Activated CD8-positive, alpha-beta memory T cell treated with anti-CD3 and anti-CD28 coated beads, Interleukin-2, amount 50 U/mL, for 4 hours (primary cell): ENCODE measurements around the gene SGPL1.
"Not testable (repeated sequence)": the region's sequence is repeated elsewhere in the genome, so short reads cannot be mapped to it uniquely, and the experiment has no call there.

Source experiments
- DNase-seq: peaks from one replicate; pipeline ENCODE4 v3.0.0-alpha.2; 2020

The SGPL1 gene, protein sequence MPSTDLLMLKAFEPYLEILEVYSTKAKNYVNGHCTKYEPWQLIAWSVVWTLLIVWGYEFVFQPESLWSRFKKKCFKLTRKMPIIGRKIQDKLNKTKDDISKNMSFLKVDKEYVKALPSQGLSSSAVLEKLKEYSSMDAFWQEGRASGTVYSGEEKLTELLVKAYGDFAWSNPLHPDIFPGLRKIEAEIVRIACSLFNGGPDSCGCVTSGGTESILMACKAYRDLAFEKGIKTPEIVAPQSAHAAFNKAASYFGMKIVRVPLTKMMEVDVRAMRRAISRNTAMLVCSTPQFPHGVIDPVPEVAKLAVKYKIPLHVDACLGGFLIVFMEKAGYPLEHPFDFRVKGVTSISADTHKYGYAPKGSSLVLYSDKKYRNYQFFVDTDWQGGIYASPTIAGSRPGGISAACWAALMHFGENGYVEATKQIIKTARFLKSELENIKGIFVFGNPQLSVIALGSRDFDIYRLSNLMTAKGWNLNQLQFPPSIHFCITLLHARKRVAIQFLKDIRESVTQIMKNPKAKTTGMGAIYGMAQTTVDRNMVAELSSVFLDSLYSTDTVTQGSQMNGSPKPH

DNA sequence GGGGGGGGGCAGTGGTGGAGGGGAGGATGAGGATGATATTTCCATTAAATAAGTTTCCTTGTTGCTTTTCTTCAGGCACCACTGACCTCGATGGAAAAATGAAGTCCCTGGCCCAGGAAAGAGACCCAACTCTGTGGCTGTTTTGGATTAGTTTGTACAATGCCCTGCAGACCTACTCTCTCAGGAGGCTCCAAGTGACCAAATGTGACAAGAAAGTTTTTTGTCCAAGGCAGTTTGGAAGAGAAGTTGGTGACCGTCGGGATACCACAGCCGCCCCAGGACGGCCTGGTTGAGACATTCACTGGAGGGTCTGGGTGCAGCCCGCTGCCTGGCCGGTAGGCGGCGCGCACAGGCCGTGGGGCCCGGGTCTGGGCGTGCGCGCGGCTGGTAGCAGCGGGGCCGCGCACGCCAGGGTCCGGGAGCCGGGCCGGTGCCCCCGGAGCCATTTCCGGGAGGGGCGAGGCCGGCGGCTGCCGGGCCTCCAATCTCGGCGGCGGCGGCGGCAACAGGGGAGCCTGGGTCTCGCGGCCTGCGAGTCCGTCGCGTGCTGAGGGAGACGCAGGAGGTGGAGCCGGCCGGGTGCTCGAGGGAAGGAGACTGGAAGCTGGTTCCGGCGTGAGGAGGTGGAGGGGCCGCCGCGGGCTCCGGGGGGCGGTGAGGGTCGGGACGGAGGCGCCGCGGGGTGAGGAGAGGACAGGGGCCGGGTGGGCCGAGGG lies at the start of gene SGPL1:
SGPL1 (plus strand) TSS at position 445 of the 716 bp plus-strand sequence. CDS start 906 bp downstream, outside the sequence.
- peak; percentile 88 for DNase-seq

DNA sequence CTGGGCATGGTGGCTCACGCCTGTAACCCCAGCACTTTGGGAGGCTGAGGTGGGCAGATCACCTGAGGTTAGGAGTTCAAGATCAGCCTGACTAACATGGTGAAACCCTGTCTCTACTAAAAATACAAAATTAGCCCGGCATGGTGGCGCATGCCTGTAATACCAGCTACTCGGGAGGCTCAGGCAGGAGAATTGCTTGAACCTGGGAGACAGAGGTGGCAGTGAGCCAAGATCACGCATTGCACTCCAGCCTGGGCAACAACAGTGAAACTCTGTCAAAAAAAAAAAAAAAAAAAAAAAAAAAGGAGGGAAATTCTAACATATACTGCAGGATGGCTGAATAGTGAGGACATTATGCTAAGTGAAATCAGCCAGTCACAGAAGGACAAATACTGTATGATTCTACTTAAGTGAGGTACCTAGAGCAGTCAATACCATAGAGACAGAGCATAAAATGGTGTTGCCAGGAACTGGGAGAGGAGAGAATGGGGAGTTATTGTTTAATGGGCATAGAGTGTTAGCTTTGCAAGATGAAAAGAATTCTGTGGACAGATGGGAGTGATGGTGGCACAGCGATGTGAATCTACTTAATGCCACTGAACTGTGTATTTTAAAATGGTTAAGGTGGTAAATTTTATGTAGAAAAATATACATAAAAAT lies 47.6 kb upstream of the SGPL1 start:
- DNase-seq = not testable (repeated sequence)

DNA sequence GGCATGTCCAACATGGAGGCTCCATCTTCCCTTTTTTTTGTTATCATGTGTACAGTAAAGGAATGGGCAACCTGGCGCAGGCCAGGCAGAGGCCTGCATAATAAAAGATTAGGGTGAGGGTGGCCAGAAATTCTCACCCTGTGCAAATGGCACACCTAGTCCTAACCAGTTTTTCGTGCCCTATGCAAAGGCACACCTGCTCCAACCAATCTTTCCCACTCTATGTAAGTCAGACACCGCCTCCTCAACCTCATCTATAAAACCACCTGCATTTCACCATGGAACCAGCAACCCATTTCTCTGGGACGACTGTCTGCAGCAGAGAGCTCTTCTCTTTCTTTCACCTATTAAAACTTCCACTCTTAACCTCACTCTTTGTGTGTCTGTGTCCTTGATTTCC lies 46.6 kb upstream of the SGPL1 start:
- no peak for DNase-seq

DNA sequence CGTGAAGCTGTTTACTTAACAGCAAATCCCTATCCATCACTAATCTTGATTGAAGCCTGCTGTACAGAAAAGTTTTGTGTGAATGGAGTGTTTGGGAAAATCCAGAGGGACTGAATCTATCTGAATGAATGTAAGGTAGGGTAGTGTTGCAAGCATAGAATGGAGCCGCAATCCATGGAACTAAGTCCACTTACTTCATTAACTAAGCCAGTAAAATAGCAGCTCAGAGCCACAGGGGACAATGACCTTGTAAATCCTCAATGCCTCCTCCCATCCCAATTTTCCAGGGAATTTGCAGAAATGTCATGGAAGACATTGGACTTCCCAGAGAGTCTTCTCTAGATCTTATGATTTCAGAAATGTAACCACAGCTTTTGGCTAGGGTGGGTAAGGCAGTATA lies 45.7 kb upstream of the SGPL1 start:
- DNase-seq = no peak

DNA sequence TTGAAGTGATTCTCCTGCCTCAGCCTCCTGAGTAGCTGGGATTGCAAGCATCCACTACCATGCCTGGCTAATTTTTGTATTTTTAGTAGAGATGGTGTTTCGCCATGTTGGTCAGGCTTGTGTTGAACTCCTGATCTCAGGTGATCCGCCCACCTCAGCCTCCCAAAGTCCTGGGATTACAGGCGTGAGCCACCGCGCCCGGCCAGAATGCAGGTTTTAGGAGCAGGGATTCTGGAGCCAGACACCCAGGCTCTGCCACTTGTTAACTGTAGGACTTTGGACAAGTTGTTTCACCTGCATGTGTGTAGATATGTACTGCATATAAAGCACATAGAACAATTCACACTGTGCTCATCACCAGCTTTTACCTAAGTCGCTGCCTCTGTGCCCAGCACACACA lies 45.2 kb upstream of the SGPL1 start:
- DNase-seq = not testable (repeated sequence)

DNA sequence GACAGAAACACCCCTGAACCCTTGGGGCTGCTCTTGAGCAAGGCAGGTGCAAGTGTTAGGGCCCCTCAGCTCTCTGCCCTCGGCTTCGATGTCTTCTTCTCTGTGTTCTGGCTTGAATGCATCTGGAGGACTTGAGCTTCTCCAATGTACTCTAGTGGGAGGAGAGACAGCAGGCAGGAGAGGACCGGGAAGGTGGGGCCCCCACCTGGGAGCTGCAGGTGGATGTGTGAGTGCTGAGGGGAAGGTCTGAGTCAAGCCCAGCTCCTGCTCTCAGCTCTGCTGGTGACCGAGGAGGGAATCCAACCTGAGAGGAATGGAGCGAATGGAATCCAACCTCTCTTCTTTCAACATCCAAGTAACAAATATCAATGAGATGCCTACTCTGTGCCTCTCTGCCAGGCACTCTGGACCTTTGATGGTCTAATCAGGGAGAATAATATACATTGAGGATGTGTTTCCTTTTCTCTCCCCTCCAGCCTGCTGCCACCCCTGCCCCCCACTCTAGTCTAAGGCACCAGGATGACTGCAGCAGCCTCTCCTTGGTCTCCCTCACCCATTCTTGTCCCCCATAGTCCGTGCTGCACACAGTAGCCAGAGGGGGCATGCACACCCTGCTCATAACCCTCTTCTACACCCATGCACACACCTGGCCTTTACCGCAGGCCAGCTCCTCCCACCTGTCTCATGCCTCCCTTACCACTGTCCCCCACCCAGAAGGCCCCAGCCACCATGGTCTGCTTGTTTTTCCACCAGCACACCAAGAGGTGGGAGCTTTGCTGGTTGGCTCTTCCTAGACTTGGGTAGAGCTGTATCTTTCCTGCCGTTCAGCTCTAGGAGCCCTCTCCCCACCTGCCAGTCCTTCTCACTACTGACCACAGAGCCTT lies 44.2 kb upstream of the SGPL1 start:
- no peak for DNase-seq

DNA sequence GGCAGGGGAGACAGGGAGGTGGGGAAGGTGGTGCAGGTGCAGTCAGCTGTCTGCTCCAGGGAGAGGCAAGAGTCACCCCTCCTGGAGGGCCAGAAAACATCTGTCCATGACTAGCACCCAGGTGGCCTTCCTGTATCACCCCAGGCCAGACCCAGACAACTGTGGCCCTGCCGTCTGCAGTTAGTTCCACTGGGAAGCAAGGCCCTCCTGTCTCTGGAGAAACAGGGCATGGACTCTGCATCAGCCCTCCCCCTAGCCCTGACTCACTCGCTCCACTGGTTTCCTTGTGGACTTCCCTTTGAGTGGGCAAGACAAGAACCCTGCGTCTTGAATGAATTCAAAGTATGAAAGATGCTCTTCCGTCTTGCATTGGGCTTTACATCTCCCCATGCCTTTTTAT lies 43.1 kb upstream of the SGPL1 start:
- peak; percentile 10 for DNase-seq

DNA sequence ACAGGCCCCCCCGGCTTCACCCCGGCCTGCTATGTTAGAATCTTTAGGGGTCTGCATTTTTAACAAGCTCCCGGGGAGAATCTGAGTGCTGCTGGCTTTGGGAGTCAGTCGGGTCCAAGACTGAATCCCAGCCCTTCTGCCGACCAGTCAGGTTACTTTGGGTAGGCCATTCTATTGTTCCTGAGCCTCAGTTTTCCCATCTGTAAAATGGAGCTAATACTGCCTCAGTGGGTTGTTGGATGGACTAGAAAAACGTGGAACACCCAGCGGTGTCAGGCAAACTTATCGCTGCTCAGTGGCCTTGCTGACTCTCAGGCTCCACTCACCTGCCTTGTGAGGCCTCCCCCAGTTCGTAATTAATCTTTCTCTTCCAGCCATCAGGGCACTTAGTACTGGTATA lies 42.3 kb upstream of the SGPL1 start:
- no peak for DNase-seq

DNA sequence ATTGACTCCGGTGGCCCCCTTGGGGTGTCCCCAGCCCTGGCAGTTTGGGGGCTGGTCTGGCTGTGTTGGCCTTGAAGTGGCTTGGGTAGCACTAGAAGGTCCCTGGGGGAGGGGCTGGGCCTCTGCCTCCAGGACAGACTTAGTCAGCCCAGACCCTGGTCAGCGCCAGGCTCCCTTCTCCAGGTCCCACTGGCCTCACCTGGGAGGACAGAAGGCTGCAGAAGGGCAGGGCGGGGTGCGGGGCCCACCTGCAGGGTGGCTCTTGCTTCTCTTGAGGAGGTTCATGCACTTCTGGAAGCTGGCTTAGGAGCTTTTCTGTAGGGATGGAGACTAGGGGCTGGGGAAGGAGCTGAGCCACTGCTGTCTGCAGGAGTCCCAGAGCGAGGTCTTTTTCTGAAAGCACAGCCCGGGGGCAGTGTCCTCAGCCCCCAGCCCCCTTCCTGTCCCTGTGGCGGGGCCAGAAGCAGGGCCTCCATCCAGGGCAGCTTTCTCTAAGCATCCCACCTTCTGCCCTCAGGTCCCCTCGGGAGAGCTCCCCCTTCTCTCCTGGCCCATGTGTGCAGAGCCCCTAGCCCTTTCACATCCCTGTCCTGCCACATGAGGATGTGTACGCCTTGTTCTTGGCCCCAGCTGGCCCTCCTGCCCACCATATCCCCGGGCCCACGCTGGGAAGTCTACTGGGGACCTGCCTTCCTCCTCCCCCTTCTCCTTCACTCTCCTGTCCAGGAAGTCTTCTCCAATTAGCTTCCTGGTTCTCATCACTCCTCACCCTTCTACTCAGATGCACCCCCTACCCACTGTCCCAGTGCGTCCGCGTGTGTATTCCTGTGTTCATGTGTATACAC lies 41.6 kb upstream of the SGPL1 start:
- DNase-seq = peak; percentile 13

DNA sequence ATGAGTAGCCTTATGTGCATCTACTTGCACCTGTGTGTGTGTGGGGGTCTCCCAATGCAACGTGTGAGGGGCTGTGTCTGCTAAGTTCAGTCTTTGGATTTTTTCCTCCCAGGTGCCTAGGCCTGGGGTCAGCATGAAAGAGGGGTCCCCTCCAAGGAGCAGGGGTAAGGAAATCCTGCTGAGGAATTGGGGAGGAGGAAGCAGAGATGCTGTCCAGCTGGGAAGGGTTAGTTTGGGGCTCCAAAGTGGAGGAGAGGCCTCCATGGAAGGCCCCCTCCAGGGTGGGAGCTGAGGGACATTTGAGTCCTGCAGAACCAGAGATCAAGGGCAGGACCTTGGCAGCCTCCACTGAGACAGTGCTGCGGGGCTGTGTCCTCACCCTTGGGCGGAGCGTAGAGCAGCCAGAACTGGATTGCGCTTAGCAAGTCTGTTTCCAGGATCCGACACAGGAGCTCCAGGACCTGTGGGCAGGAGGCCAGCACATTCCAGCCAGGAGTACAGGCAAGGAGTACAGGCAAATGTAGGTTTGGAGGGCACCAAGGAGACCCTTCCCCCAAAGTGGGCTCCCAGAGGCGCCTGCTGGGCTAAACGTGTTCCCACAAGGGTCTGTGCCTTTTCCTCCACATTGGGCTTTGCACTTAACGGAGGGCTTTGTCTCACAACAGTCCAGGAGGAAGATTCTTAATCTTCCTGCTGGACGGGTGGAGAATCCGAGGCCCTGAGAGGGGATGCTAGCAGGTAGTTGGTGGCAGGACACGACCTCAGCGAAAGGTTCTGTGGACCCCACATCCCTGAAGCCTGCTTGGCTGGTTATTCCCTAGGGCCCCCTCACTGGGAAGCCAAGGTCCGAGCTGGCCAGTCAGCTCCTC lies 40.7 kb upstream of the SGPL1 start:
- peak; percentile 8 for DNase-seq

DNA sequence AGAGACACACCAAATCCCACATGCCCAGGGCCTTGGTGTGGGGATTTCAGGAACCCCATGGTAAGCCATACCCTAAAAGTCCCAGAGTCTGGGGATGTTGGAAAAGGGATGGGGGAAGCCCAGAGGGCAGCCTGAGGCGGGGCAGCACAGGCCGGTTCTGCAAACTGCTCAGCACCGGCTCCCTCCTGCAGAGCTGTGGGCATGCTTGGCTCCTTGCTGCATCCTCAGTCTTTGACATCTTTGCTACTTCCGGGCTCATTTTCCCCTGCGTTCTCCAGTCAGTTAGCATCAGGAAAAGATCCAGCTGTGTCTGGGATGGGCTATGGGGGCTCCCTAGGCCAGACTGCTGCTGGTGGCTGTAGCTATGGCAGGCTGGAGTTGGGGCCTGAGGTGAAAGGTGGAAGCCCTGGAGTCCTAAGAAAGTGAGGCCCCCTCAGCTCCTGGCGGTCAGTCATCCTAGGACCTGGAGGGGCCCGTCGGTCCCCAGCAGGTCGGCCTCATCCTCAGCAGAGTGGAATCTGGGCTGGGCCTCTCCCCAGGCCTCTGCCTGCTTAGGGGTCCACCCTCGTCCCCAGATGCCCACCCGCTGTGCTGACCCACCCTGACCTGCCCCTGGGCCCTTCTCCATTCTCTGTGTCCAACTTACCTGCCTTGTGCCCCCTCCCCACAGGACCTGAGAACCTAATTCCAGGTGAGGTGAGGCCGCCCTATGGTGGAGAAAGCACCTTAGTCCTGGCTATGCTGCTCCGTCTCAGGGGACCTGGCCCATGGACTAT lies 39.9 kb upstream of the SGPL1 start:
- DNase-seq = peak; percentile 7

DNA sequence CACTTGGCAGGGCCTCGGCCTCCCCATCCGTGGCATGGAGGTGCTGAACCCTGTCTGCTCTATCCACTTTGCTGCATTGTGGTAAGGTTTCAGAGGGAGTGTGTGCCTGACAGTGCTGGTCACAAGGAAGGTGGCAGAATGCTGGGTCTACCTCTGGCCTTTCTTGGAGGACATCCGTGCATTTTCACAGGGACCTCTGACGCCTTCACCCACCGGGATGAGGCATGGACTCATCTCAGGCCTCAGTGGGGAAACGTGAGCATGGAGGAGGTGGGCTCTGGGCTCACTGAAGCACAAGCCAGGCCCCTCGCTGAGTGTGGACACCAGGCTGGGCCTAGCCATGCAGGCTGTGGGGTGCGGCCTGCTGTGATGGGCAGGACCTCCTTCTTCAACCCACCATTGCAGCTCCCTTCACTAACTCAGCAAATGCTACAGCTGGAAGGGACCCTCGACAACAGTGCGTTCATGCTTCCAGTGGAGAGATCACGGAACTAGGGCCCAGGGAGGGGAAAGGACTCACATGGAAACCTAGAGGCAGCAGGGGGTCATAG lies 39.2 kb upstream of the SGPL1 start:
- peak; percentile 7 for DNase-seq

DNA sequence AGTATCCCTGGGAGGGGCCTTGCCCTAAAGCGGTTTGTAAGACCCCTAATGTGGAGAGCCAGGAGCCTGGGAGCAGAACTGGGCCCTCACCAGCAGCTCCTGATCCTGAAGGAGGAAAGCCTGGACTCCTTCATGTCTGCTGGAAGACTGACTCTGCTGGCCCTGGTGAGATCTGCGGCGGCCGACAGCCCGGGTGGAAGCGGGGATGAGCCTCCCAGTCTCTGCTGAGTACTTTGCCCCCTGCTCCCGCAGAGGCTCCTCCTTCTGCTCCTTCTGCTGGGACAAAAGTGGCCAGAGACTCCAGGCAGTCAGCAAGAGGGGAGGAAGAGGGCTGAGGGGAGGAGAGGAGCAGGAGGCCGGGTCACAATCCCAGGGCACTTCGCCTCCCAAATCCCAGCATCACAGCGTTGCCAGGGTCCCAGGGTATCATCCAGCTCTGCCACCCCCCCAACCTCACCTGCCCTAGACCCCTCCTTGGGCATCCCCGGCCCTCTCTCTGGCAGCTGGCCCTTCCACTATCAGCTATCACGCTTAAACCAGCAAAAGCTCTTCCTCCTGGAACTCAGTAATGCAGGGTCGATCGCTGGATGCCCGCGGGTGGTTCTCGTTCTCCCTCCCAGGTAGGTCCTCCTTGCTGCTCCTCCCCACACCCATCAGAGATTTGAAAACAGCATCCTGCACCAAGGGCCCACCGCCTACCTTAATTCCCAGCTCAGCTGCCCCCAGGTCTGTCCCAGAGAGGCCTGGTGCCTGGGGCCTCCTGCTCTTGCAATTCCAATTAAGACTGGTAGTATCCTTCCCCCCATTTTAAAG lies 38.5 kb upstream of the SGPL1 start:
- DNase-seq = no peak

DNA sequence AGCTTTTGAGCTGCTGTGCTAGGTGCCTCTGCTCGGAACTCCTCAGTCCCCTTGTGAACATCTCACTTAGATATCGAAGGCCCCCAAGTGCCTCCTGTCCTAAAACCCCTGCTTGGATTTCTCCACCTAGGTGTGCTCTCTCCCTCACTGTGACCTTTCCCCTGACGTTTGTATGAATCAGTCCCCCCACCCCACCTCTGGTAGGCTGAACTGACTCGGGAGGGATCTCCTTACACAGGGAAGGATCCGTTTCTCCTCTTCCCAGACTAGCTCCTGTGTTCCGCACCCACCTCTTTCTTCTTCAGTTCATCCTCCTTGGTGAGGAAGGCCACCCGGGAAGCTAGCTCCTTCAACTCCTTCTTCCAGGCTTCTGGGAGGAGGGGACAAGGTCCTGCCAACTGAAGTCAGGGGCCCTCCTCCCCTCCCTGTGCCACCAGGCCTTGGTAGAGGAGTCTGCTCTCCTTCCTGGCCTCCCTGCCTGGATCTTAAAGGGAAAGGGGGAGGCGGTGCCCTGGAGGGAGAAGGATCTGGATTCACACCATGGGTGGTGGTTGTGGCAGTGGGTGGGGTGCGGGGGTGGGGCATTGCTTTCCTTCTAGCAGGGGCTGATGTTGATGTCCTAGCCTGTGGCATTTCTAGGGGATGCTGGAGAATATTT lies 37.4 kb upstream of the SGPL1 start:
- no peak for DNase-seq

DNA sequence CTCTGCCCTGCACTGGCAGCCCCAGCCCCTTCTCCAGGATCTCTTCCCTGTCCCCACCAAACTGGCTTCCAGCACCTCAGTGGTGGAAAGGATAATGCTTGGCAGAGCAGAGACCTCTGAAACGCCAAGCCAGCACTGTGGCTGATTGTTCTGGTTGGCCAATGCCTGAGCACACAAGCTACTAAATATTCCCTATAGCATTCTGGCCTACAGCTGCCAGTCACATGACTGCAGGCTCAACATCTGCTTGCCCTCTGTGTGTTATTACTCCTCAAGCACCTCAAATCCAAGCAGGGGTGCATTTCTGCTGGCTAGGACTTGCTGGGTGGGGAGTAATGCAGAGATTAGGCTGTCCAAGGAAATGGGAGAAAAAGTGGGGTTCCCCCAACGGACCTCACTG lies 36.7 kb upstream of the SGPL1 start:
- no peak for DNase-seq

DNA sequence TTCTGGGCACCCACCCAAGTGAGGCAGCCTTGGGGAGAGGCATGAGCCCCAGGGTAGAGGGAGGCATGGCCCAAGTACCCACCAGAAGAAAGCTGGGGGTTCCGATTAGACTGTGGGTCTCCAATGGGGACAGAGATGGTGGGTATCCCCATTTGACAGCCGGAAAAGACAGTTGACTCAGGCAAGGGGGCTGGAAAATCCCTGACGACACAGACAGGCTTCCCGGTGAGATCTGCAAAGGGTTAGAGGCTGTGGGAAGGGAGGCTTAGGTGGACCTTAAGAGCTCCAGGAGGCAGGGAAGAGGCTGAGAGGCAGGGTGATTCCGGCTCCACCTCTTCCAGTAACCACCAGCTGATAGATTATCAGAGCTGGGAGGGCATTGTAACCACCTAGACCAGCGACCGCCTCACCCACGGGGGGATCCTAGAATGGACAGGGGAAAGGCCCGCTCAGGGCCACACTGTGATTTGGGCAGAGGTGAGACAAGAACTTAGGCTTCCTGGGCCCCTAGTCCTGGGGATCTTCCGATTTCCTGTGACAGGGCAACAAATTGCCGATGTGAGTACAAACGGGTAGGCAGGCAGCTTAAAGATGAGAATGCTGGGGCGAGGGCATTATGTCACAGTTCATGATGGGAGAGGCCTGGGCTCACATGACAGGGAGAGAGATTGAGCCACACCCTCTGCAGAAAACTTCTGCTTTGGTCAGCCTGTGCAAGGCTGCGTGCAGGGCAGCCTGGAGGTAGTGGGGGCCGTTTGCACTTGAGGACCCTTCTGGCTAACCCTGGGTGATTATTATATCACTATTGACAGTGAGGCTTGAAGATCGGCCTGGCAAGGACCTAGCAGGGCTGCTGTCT lies 36.0 kb upstream of the SGPL1 start:
- DNase-seq = no peak

DNA sequence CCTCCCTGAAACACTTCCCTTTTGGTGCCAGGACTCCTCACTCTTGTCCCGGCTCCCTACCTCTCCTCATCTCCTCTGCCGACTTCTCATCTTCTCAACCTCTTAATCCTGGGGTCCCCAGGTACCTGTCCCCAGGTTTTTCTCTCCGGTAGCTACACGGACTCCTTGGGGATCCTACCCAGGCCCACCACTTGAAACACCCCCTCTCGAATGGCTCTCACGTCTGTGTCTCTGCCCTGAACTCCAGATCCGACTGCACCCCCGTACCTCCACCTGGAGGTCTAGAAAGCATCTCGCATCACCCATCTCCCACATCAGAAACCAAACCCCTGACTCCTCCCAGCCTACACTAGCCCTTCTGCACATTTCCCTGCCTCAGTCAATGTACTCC lies 35.4 kb upstream of the SGPL1 start:
- no peak for DNase-seq
